GM21360 (cell line): ENCODE data around the gene KCTD6.

Experiments used
- ATAC-seq: cut with Tn5 transposase; IDR thresholded peaks from one replicate; pipeline ENCODE4 v1.9.1; 2021; ENCODE audit warnings: mild to moderate bottlenecking, moderate library complexity; ENCODE audit not compliant: unreplicated experiment

KCTD6 gene

GRCh38 chr3:58551636-58552180, 59.8 kb downstream of the KCTD6 start:
- ATAC-seq: no peak
